Caco-2 (cell line): ENCODE data around the gene CFAP46. TPM values are rescaled to one million over a fixed set of nuclear protein-coding genes. Genes with fewer than 3 reads are reported as not detected.
"Not testable (repeated sequence)": the region's sequence is repeated elsewhere in the genome, so short reads cannot be mapped to it uniquely, and the experiment has no call there.

Experiments
- BruUV-seq: library from RNA; stranded (reverse); fragments of 400-500 nt; replicated peaks from 2 replicates; lab custom pipeline; 2021; lab: Mats Ljungman, UMichigan
- CTCF ChIA-PET: fragments of 300-600 bp; sonication (Branson Sonifier 250); formaldehyde crosslinking; loops from one replicate; lab custom pipeline; 2022; ENCODE audit warnings: antibody characterized with exemption; lab: Charles Lee
- POLR2A ChIA-PET: fragments of 300-600 bp; sonication (Branson Sonifier 250); formaldehyde crosslinking; loops from one replicate; lab custom pipeline; 2022; ENCODE audit warnings: antibody characterized with exemption; lab: Charles Lee
- DNase-seq, 2 experiments: peaks; one replicate each; pipeline versions ENCODE4 v3.0.0 to v3.0.0-alpha.2; 2020 to 2022
- H3K27me3 ChIP-seq: replicated peaks from 2 replicates; pipeline ENCODE4 v1.6.0; 2011; ENCODE audit warnings: low read length; ENCODE audit not compliant: control insufficient read depth, insufficient read depth
- H3K36me3 ChIP-seq: 2 replicates; pipeline ENCODE4 v1.5.1; 2011; ENCODE audit warnings: low read length; ENCODE audit not compliant: control insufficient read depth, insufficient read depth
- H3K4me1 ChIP-seq: fragments of 250-450 bp; sonication (Bioruptor Pico); 2 replicates; pipeline ENCODE4 v1.5.1; 2020; ENCODE audit warnings: mild to moderate bottlenecking
- H3K4me3 ChIP-seq: 2 replicates; pipeline ENCODE4 v1.5.1; 2011; ENCODE audit warnings: low read depth, mild to moderate bottlenecking, control low read depth, low read length
- H3K9me3 ChIP-seq: fragments of 250-450 bp; sonication (Bioruptor Pico); 2 replicates; pipeline ENCODE4 v1.5.1; 2020; ENCODE audit warnings: mild to moderate bottlenecking, moderate library complexity
- H3K27ac Mint-ChIP-seq: one replicate; pipeline ENCODE4 v1.8.0; 2022; ENCODE audit warnings: mixed read lengths; ENCODE audit not compliant: unreplicated experiment
- H3K27me3 Mint-ChIP-seq: one replicate; pipeline ENCODE4 v1.8.0; 2022; ENCODE audit warnings: mixed read lengths; ENCODE audit not compliant: insufficient read depth, unreplicated experiment
- H3K36me3 Mint-ChIP-seq: one replicate; pipeline ENCODE4 v1.8.0; 2022; ENCODE audit warnings: mild to moderate bottlenecking, mixed read lengths; ENCODE audit not compliant: insufficient read depth, unreplicated experiment
- H3K4me1 Mint-ChIP-seq: one replicate; pipeline ENCODE4 v1.8.0; 2022; ENCODE audit warnings: low read depth, mixed read lengths; ENCODE audit not compliant: unreplicated experiment
- H3K4me3 Mint-ChIP-seq: one replicate; pipeline ENCODE4 v1.8.0; 2022; ENCODE audit warnings: mild to moderate bottlenecking, moderate library complexity, mixed read lengths; ENCODE audit not compliant: unreplicated experiment
- H3K9me3 Mint-ChIP-seq: one replicate; pipeline ENCODE4 v1.8.0; 2022; ENCODE audit warnings: mixed read lengths; ENCODE audit not compliant: unreplicated experiment
- intact Hi-C: fragments of 100-400 bp; cut with micrococcal nuclease; formaldehyde crosslinking; loops from one replicate; pipeline ENCODE4 v1.10.0; 2022; ENCODE audit not compliant: unreplicated experiment
- total RNA-seq: library from RNA; stranded (reverse); gene quantifications from 2 replicates; pipeline ENCODE4 v1.2.3, GENCODE V29; 2022
- TF ChIP-seq, protein P1 (sequence below), 2 experiments: fragments of 200-600 bp in 1 of 2; IDR thresholded peaks; 1 replicate in 1 of 2; 2 replicates in 1 of 2; pipeline versions ENCODE4 v1.5.1 to v1.8.0; 2011 to 2022; ENCODE audit warnings: antibody characterized with exemption in 1 of 2, control low read depth in 1 of 2, inconsistent platforms in 1 of 2, low read depth in 1 of 2, low read length in 1 of 2, mild to moderate bottlenecking in 1 of 2, moderate library complexity in 1 of 2; ENCODE audit not compliant: insufficient read depth in 1 of 2, severe bottlenecking in 1 of 2, unreplicated experiment in 1 of 2

CFAP46 gene
- total RNA-seq, 1 experiment from 2014 or later = not detected

DNA sequence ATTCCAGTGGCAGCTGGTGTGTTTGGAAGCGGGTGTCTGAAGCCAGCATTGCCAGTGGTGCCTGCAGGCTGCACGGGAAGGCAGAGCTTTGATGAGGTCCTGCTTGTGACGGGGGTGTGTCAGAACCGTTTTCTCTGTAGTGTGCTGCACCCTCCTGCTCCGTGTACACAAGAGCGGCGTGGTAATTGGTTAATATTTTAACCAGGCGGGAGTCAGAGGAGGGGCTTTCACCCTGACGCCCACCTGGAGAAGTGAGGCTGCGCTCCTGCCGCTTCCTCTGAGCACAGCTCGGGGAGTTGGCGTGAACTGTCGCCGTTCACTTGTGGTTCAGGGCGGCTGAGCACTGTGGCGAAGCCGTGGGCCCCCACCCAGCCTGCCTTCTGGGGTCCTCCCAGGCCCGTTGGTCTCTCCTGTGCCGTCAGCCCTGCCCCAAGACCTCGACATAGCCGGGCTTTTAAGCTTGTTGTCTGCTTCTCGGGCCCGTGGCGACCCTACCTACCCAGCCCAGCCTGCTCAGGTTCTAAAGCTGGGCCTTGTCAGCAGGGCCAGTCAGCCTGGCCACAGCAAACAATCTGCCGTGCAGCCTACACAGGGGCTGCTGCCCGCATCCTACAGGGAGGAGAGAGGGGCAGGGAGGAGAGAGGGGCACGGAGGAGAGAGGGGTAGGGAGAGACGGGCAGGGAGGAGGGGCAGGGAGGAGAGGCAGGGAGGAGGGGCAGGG is 168.0 kb downstream of the CFAP46 start:
- Histone ChIP-seq H3K9me3 (0 out of 2 replicates have a peak, but pooled peaks cover 3% of the 10 kb centered on the region), H3K27me3 (no peaks in the 10 kb centered on the region), H3K4me3 (no peak overlapping the region), H3K36me3 (no peaks in the 10 kb centered on the region; the same call in 1 of the 2 replicates), H3K4me1 (no peaks in the 10 kb centered on the region)
- BruUV-seq = no TSS peak
- ChIA-PET POLR2A (no interaction called here), CTCF (no interaction called here)
- no peak for DNase-seq
- Mint-ChIP-seq H3K27me3 (no peaks in the 10 kb centered on the region), H3K4me3 (no peak overlapping the region), H3K9me3 (no peaks in the 10 kb centered on the region), H3K4me1 (no peaks in the 10 kb centered on the region), H3K27ac (no peak overlapping the region), H3K36me3 (peaks cover 6% of the 10 kb centered on the region)
- intact Hi-C loops = no loop called here
- TF ChIP-seq, protein P1, sequence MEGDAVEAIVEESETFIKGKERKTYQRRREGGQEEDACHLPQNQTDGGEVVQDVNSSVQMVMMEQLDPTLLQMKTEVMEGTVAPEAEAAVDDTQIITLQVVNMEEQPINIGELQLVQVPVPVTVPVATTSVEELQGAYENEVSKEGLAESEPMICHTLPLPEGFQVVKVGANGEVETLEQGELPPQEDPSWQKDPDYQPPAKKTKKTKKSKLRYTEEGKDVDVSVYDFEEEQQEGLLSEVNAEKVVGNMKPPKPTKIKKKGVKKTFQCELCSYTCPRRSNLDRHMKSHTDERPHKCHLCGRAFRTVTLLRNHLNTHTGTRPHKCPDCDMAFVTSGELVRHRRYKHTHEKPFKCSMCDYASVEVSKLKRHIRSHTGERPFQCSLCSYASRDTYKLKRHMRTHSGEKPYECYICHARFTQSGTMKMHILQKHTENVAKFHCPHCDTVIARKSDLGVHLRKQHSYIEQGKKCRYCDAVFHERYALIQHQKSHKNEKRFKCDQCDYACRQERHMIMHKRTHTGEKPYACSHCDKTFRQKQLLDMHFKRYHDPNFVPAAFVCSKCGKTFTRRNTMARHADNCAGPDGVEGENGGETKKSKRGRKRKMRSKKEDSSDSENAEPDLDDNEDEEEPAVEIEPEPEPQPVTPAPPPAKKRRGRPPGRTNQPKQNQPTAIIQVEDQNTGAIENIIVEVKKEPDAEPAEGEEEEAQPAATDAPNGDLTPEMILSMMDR (IDR thresholded peaks at IDR 0.05; ENCODE audit: insufficient read depth in 1 of 2, low read depth in 1 of 2, low read length in 1 of 2, severe bottlenecking in 1 of 2, unreplicated experiment in 1 of 2) = no peak

DNA sequence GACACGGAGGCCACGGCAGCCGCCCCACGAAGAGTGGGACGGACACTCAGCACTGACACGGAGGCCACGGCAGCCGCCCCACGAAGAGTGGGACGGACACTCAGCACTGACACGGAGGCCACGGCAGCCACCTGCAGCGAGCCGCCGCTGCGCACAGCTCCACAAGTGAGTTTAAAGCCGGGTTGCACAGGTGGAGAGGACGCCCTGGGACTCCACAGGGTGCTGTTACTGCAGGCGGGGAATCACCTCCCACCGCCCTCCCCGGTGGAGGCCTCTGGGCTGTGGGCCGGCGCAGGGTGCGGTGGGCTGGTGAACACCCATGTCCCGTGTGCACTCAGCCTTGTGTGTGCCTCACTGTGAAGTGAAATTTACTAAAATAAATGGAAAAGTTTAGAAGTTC is 169.6 kb downstream of the CFAP46 start:
- H3K36me3 Mint-ChIP-seq, H3K27me3 ChIP-seq, H3K4me1 ChIP-seq, intact Hi-C loops, H3K4me1 Mint-ChIP-seq, H3K36me3 ChIP-seq, CTCF ChIA-PET, H3K27ac Mint-ChIP-seq, POLR2A ChIA-PET, H3K9me3 ChIP-seq, BruUV-seq, DNase-seq, H3K4me3 ChIP-seq, H3K9me3 Mint-ChIP-seq, H3K4me3 Mint-ChIP-seq, H3K27me3 Mint-ChIP-seq: not testable (repeated sequence)

DNA sequence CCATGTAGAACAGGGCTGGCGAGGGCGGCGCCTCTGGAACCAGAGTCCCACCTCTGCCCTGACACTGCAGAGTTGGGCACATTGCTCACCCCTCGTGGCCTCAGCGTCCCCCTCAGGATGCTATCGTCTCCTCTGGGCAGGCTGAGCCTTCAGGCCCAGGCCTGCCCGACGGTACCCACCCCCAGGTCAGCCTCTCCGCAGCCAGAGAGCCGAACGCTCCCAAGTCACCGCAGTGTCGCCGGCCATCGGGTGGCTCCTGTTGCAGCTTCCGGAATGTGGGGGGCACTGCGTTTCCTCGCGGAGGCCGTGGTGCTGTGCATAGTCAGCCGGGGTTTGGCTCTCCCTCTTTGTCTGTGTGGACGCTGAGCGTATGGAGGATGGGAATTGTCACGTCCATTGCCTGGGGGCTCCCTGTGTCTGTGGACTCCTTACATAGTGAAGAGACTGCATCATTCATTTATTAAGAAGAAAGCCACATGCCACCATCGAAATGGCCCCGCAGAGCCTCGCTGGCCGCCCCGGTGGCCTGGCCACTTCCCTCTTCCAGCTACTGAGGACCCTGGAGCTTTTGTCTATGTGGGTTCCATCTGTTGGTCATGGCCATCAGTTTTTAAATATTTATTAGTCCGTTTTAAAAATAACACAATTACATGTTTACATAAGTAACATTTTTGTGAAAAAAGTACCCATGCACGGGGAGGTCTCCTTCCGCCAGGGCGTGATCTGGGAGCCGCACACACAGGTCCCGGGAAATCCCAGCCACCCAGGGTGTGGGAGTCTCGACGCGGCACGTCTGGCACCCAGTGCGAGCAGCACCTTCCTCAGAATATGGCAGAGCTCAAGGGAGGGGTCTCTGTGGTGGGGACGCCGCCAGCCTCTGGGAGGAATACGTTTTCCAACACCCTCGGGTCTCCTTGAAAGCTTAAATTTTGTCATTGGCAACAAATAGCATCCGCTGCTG is 172.0 kb downstream of the CFAP46 start:
- no peaks in the 10 kb centered on the region for H3K36me3 ChIP-seq
- no peaks in the 10 kb centered on the region for H3K27me3 ChIP-seq
- 0 out of 2 replicates have a peak, but pooled peaks cover 3% of the 10 kb centered on the region for H3K9me3 ChIP-seq
- Mint-ChIP-seq H3K9me3 (no peaks in the 10 kb centered on the region), H3K36me3 (peaks cover 6% of the 10 kb centered on the region), H3K4me3 (no peak overlapping the region), H3K4me1 (no peaks in the 10 kb centered on the region), H3K27ac (no peak overlapping the region), H3K27me3 (no peaks in the 10 kb centered on the region)
- intact Hi-C loops = no loop called here
- ChIA-PET POLR2A (no interaction called here), CTCF (no interaction called here)
- BruUV-seq = no TSS peak
- TF ChIP-seq, protein P1 (IDR thresholded peaks at IDR 0.05; ENCODE audit: insufficient read depth in 1 of 2, low read depth in 1 of 2, low read length in 1 of 2, severe bottlenecking in 1 of 2, unreplicated experiment in 1 of 2) = no peak
- H3K4me1 ChIP-seq = no peaks in the 10 kb centered on the region
- DNase-seq = no peak
- H3K4me3 ChIP-seq = no peak overlapping the region
